Measurements from ENCODE around the gene PRKACB. TPM values are rescaled to one million over a fixed set of nuclear protein-coding genes. Genes with fewer than 3 reads are reported as not detected.

Gene PRKACB
- total and polyA plus RNA-seq, 2 experiments from 2014 or later: 14.6 to 28.0 TPM

GRCh38 chr1:84162295-84162694 is 18.2 kb downstream of the PRKACB start:
- no peaks in the 10 kb centered on the region for H3K79me2 ChIP-seq (replicated peaks; ENCODE audit: insufficient read depth)
- H3K27me3 Mint-ChIP-seq (ENCODE audit: insufficient read depth, low read depth, poor library complexity): no peaks in the 10 kb centered on the region

More at GRCh38 chr1:84162295-84162694, 18.2 kb downstream of the PRKACB start:
- Histone ChIP-seq H3K4me2 (no peak overlapping the region), H3K27ac (ENCODE audit: low read depth) (no peak overlapping the region), H3K4me3 (no peak overlapping the region), H3K27me3 (ENCODE audit: insufficient read depth) (no peaks in the 10 kb centered on the region), H3K4me1 (ENCODE audit: insufficient read depth) (peaks cover 5% of the 10 kb centered on the region; the same call in 1 of the 2 replicates), H3K36me3 (ENCODE audit: insufficient read depth) (no peaks in the 10 kb centered on the region), H3F3A (replicated peaks; ENCODE audit: low read depth) (no peaks in the 10 kb centered on the region), H3K9me2 (ENCODE audit: insufficient read depth) (no peaks in the 10 kb centered on the region), H4K20me1 (replicated peaks; ENCODE audit: insufficient read depth) (no peaks in the 10 kb centered on the region), H2AFZ (no peak overlapping the region)
- DNase-seq (ENCODE audit: low spot score): no peak
- Mint-ChIP-seq H3K4me3 (no peak overlapping the region), H3K27ac (no peak overlapping the region), H3K4me1 (peaks cover 13% of the 10 kb centered on the region; the same call in 2 of the 3 replicates), H3K9me3 (no peaks in the 10 kb centered on the region), H3K36me3 (ENCODE audit: low read depth) (no peaks in the 10 kb centered on the region)
- no peak for TF ChIP-seq EZH2phosphoT487 (IDR thresholded peaks at IDR 0.05; ENCODE audit: unreplicated experiment)
- no peak for TF ChIP-seq POLR2AphosphoS5 (IDR thresholded peaks at IDR 0.05; ENCODE audit: low read depth)
- no peak for TF ChIP-seq EZH2 (IDR thresholded peaks at IDR 0.05; ENCODE audit: low read depth, unreplicated experiment)
- no peak for TF ChIP-seq JUNB (IDR thresholded peaks at IDR 0.05; ENCODE audit: unreplicated experiment)
- no peak for TF ChIP-seq ZNF462 (CRISPR knock-in tag; IDR thresholded peaks at IDR 0.05)
- ATAC-seq: no peak

All from GM23338 (cell line).